ENCODE measurements around the gene DDX51.

DDX51 gene

DNA sequence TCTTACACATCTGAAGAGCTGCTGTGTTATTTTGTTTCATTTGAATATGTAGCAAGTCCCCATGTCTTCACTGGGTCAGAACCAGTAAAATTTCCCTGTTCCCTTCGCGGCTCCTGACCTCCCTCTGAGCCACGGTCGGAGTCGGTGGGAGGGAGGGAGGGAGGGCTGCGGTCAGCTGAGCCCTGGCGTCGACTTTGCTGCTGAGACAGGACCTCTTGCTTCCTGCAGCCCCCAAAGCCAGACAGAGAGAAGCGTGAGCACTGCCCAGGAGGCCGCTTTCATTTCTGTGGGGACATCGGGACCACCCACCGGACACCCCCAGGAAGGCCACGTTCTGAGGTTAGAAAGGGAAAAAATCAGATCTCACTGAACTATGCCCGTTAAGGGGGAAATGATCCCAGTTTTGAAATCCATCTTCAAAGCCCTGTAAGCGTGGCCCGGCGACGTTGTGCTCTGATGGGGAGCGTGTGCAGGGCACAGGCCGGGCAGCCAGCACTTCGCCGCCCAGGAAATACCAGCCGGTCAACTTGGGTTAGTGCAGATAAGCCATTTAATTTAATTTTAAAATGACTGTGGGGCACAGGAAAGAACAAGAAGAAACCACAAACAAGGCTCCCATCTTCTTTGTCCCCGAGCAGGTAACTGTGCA, 42.2 kb upstream of the DDX51 start:
- no peak overlapping the region for H3K4me3 ChIP-seq (ENCODE audit: low read depth, low read length)
- no peaks in the 10 kb centered on the region for H3K36me3 ChIP-seq
- no peaks in the 10 kb centered on the region for H3K9me3 ChIP-seq (ENCODE audit: severe bottlenecking)
- no peak for DNase-seq
- no peak overlapping the region for H3K27ac ChIP-seq
- H3K27me3 ChIP-seq (ENCODE audit: insufficient read depth, low read depth, severe bottlenecking) = no peaks in the 10 kb centered on the region
- TF ChIP-seq, protein P1, sequence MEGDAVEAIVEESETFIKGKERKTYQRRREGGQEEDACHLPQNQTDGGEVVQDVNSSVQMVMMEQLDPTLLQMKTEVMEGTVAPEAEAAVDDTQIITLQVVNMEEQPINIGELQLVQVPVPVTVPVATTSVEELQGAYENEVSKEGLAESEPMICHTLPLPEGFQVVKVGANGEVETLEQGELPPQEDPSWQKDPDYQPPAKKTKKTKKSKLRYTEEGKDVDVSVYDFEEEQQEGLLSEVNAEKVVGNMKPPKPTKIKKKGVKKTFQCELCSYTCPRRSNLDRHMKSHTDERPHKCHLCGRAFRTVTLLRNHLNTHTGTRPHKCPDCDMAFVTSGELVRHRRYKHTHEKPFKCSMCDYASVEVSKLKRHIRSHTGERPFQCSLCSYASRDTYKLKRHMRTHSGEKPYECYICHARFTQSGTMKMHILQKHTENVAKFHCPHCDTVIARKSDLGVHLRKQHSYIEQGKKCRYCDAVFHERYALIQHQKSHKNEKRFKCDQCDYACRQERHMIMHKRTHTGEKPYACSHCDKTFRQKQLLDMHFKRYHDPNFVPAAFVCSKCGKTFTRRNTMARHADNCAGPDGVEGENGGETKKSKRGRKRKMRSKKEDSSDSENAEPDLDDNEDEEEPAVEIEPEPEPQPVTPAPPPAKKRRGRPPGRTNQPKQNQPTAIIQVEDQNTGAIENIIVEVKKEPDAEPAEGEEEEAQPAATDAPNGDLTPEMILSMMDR (IDR thresholded peaks at IDR 0.05; ENCODE audit: low read depth, low read length) = no peak

- H3K27me3 ChIP-seq (ENCODE audit: insufficient read depth, low read depth, severe bottlenecking) = no peaks in the 10 kb centered on the region
- no peak overlapping the region for H3K4me3 ChIP-seq (ENCODE audit: low read depth, low read length)
- H3K9me3 ChIP-seq (ENCODE audit: severe bottlenecking) = no peaks in the 10 kb centered on the region
- H3K36me3 ChIP-seq = no peaks in the 10 kb centered on the region
- DNase-seq = no peak
- TF ChIP-seq, protein P1 (IDR thresholded peaks at IDR 0.05; ENCODE audit: low read depth, low read length) = no peak
- H3K27ac ChIP-seq = no peak overlapping the region
These were observed 41.6 kb upstream of the DDX51 start for GRCh38 chr12:132185705-132186104.

DNA sequence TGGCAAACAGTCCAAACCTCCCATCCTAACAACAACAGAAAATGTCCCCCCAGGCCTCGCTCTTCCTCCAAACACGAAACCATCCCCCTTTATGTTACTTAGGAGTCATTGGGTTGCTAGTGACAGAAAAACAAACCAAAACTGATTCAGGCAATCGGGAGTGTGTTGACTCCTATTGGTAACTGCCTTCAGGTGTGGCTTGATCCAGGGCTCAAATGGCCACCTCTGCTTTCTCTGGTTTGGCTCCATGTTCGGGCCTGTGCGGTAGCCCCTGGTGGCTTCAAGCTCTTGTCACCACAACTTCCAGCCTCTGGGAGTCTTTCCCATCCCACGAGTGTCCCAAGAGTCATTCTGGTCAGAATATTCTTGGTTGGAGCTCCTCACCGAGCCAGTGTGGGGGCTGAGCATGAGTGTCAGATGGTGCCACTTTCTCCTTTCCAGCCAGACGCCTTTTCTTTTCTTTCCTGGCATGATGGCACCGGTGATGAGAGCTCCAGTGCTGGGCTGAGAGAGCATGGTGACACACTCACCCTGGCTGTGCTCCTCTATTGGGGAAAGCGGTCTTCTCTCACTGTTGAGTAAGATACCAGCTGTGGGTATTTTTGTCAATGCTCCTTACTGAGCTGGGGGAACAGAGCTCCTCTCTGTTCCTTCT, 38.7 kb upstream of the DDX51 start:
- DNase-seq = no peak
- Histone ChIP-seq H3K27ac (no peak overlapping the region), H3K9me3 (ENCODE audit: severe bottlenecking) (no peaks in the 10 kb centered on the region), H3K36me3 (no peaks in the 10 kb centered on the region), H3K4me3 (ENCODE audit: low read depth, low read length) (no peak overlapping the region), H3K27me3 (ENCODE audit: insufficient read depth, low read depth, severe bottlenecking) (no peaks in the 10 kb centered on the region)
- TF ChIP-seq, protein P1 (IDR thresholded peaks at IDR 0.05; ENCODE audit: low read depth, low read length) = no peak

GRCh38 chr12:132182206-132182710, 38.1 kb upstream of the DDX51 start:
- TF ChIP-seq, protein P1 (IDR thresholded peaks at IDR 0.05; ENCODE audit: low read depth, low read length) = no peak

GRCh38 chr12:132181570-132182200, 37.6 kb upstream of the DDX51 start:
- TF ChIP-seq, protein P1 (IDR thresholded peaks at IDR 0.05; ENCODE audit: low read depth, low read length) = no peak
- H3K4me3 ChIP-seq (ENCODE audit: low read depth, low read length) = no peak overlapping the region
- H3K36me3 ChIP-seq = no peaks in the 10 kb centered on the region
- H3K27me3 ChIP-seq (ENCODE audit: insufficient read depth, low read depth, severe bottlenecking) = no peaks in the 10 kb centered on the region
- H3K27ac ChIP-seq = no peak overlapping the region
- DNase-seq = no peak
- H3K9me3 ChIP-seq (ENCODE audit: severe bottlenecking) = no peaks in the 10 kb centered on the region

More at GRCh38 chr12:132182206-132182710, 38.1 kb upstream of the DDX51 start:
- Histone ChIP-seq H3K4me3 (ENCODE audit: low read depth, low read length) (no peak overlapping the region), H3K9me3 (ENCODE audit: severe bottlenecking) (no peaks in the 10 kb centered on the region), H3K36me3 (no peaks in the 10 kb centered on the region), H3K27me3 (ENCODE audit: insufficient read depth, low read depth, severe bottlenecking) (no peaks in the 10 kb centered on the region), H3K27ac (no peak overlapping the region)
- no peak for DNase-seq
